ENCODE results near the gene CPNE4. TPM values are rescaled to one million over a fixed set of nuclear protein-coding genes. Genes with fewer than 3 reads are reported as not detected.

The CPNE4 gene
- total RNA-seq, 1 donor from 2014 or later, result 16.1 TPM

DNA sequence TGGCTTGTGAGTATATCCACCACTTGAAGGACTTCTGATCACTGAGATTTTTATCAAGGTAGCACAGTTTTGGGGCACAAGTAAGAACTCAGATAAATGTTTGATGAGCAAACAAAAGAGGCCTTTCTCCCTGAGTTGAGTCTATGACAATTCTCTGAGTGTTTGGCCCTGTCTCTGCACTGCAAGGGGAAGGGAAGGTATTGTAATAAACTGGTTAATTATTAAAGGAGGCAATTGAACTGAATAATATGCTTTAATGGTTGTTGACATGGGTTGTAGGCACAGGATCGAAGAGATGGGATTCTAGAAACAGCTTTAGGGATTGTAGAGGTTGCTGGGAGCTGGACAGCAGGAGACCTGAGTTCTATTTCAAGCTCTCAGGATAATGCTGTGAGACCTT is 437.0 kb downstream of the CPNE4 start:
- H3K27ac Mint-ChIP-seq (ENCODE audit: unreplicated experiment), result no peak overlapping the region
- TF ChIP-seq, protein P1, sequence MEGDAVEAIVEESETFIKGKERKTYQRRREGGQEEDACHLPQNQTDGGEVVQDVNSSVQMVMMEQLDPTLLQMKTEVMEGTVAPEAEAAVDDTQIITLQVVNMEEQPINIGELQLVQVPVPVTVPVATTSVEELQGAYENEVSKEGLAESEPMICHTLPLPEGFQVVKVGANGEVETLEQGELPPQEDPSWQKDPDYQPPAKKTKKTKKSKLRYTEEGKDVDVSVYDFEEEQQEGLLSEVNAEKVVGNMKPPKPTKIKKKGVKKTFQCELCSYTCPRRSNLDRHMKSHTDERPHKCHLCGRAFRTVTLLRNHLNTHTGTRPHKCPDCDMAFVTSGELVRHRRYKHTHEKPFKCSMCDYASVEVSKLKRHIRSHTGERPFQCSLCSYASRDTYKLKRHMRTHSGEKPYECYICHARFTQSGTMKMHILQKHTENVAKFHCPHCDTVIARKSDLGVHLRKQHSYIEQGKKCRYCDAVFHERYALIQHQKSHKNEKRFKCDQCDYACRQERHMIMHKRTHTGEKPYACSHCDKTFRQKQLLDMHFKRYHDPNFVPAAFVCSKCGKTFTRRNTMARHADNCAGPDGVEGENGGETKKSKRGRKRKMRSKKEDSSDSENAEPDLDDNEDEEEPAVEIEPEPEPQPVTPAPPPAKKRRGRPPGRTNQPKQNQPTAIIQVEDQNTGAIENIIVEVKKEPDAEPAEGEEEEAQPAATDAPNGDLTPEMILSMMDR (conservative IDR thresholded peaks at IDR 0.05), result no peak
- H3K9me3 Mint-ChIP-seq, result peaks cover 12% of the 10 kb centered on the region
- no peak for DNase-seq (ENCODE audit: low read depth, low spot score)
- H3K36me3 Mint-ChIP-seq (ENCODE audit: low read depth), result peaks cover 2% of the 10 kb centered on the region
- no peaks in the 10 kb centered on the region for H3K4me1 Mint-ChIP-seq
- no peak overlapping the region for H3K4me3 Mint-ChIP-seq
- H3K27me3 Mint-ChIP-seq (ENCODE audit: low read depth), result peaks cover 2% of the 10 kb centered on the region

DNA sequence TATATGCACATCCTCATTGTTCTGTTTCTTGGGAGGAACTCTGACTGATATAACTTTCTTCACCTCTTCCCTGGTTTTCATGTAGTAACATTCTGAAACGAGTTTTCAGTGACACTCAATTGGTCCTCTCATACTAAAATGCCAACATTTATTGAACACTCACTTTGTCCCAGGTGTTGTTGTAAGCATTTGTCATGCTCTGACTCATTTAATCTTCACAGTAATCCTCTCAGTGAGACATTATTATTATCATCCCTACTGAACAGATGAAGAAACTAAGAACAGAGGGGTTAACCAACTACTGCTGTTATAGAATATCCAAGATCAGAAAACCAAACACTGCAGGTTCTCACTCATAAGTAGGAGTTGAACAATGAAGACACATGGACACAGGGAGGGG is 437.9 kb downstream of the CPNE4 start:
- Mint-ChIP-seq H3K27me3 (ENCODE audit: low read depth) (peaks cover 2% of the 10 kb centered on the region), H3K4me3 (no peak overlapping the region), H3K4me1 (peaks cover 3% of the 10 kb centered on the region), H3K27ac (ENCODE audit: unreplicated experiment) (no peak overlapping the region), H3K9me3 (peaks cover 12% of the 10 kb centered on the region), H3K36me3 (ENCODE audit: low read depth) (peaks cover 2% of the 10 kb centered on the region)
- TF ChIP-seq, protein P1 (conservative IDR thresholded peaks at IDR 0.05), result no peak
- no peak for DNase-seq (ENCODE audit: low read depth, low spot score)

DNA sequence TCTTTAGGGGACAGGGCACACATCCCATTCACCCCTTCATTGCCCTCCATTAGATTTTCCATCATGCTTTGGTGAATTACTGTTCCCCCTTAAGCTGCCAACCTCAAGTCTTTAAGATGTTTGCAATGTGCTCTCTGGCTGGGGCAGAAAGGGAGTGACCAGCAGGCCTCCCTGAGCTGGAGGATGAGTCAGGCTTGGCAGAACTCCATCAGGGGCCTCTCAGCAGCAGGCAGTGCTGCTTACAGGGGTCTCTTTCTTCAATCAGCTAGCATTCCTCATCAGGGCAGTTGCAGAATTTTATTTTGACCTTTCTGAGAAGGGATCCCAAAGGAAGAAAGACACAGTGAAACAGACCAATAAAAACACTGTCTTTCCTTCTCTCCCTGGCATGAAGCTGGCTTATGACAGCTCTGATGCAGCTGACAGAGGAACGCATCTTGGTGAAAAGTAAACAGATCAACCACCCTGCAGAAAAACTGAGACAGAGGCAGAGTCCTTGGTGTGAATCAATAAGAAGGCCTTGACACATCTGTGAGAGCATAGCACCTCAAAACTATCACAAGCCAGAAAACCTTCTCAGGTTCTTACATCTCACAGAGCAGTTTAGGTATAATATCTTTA is 443.3 kb downstream of the CPNE4 start:
- peaks cover 3% of the 10 kb centered on the region for H3K4me1 Mint-ChIP-seq
- no peaks in the 10 kb centered on the region for H3K27me3 Mint-ChIP-seq (ENCODE audit: low read depth)
- TF ChIP-seq, protein P1 (conservative IDR thresholded peaks at IDR 0.05), result no peak
- no peak overlapping the region for H3K4me3 Mint-ChIP-seq
- peaks cover 9% of the 10 kb centered on the region for H3K9me3 Mint-ChIP-seq
- peaks cover 2% of the 10 kb centered on the region for H3K36me3 Mint-ChIP-seq (ENCODE audit: low read depth)
- DNase-seq (ENCODE audit: low read depth, low spot score), result no peak
- no peak overlapping the region for H3K27ac Mint-ChIP-seq (ENCODE audit: unreplicated experiment)

DNA sequence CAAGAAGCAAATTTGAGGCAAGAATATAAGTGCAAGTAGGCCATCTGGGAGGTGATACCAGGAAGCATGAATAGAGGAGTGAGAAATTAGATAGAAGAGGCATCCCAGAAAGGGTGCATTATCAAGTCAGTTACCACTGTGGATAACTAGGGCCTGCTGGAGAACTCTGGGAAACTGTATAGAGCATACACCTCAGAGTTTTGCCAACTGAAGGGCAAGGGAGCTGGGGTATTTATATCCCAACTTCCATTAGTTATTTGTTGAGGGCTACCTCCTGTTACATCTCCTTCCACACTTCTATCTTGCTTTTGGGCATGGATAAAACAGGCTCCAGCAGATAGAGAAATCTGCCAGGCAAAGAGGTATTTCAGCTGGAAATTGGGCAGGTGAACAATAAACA is 448.5 kb downstream of the CPNE4 start:
- Mint-ChIP-seq H3K27me3 (ENCODE audit: low read depth) (no peaks in the 10 kb centered on the region), H3K9me3 (no peaks in the 10 kb centered on the region), H3K4me3 (no peak overlapping the region), H3K4me1 (no peaks in the 10 kb centered on the region), H3K27ac (ENCODE audit: unreplicated experiment) (no peak overlapping the region), H3K36me3 (ENCODE audit: low read depth) (peaks cover 3% of the 10 kb centered on the region)
- TF ChIP-seq, protein P1 (conservative IDR thresholded peaks at IDR 0.05), result no peak
- DNase-seq (ENCODE audit: low read depth, low spot score), result no peak

DNA sequence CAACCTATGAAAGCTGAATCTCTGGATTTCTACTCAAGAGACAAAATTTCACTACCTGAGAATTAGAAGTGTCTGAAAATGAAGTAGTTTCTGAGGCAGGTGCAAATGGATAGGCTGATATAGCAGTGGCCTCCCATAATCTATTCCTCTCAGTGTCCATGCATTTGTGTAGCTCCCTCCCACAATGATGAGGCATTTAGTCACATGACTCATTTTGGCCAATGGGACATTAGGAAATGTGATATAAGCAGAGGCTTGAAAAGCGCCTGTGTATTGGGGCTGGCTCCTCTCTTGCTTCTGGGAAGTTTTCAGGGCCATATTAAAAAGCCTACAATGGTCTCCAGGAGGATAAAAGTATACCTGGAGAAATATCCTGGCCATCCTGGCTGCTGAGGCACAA is 452.4 kb downstream of the CPNE4 start:
- Mint-ChIP-seq H3K4me3 (no peak overlapping the region), H3K27ac (ENCODE audit: unreplicated experiment) (no peak overlapping the region), H3K4me1 (no peaks in the 10 kb centered on the region), H3K9me3 (no peaks in the 10 kb centered on the region), H3K27me3 (ENCODE audit: low read depth) (no peaks in the 10 kb centered on the region), H3K36me3 (ENCODE audit: low read depth) (peaks cover 5% of the 10 kb centered on the region)
- TF ChIP-seq, protein P1 (conservative IDR thresholded peaks at IDR 0.05), result no peak
- DNase-seq (ENCODE audit: low read depth, low spot score), result no peak

Data from neural crest cell (in vitro differentiated cells).